H1 (cell line): ENCODE measurements around the gene GRK6. TPM values are rescaled to one million over a fixed set of nuclear protein-coding genes. Genes with fewer than 3 reads are reported as not detected.

Source experiments
- CTCF ChIA-PET: fragments of 300-600 bp; sonication (Branson Sonifier 250); formaldehyde crosslinking; loops from one replicate; lab custom pipeline; 2021; ENCODE audit not compliant: partially characterized antibody; lab: Charles Lee
- POLR2A ChIA-PET: fragments of 300-600 bp; sonication (Branson Sonifier 250); formaldehyde crosslinking; loops from one replicate; lab custom pipeline; 2021; ENCODE audit warnings: inconsistent platforms; ENCODE audit not compliant: partially characterized antibody; lab: Charles Lee
- DNase-seq, 2 experiments: peaks; one replicate each; pipeline versions ENCODE4 v3.0.0 to v3.0.0-alpha.2; 2010 to 2022; ENCODE audit warnings: low spot score in 2 of 2, low read depth in 1 of 2, mixed read lengths in 1 of 2
- FAIRE-seq: peaks from 2 replicates; lab custom pipeline; 2011; peaks lifted over from hg19 to GRCh38; lab: Jason Lieb, UNC
- H2AFZ ChIP-seq: 2 replicates; pipeline ENCODE4 v1.8.1; 2012; ENCODE audit warnings: low read length, inconsistent platforms
- H2AK5ac ChIP-seq: 2 replicates; pipeline ENCODE4 v1.6.1; 2013; ENCODE audit warnings: low read depth, low read length
- H2BK120ac ChIP-seq: replicated peaks from 2 replicates; pipeline ENCODE3; 2013; ENCODE audit warnings: low read depth, low read length, inconsistent platforms
- H2BK12ac ChIP-seq: 2 replicates; pipeline ENCODE4 v1.6.1; 2013; ENCODE audit warnings: low read depth, low read length
- H2BK15ac ChIP-seq: 2 replicates; pipeline ENCODE4 v1.6.1; 2013; ENCODE audit warnings: low read length
- H2BK20ac ChIP-seq: 2 replicates; pipeline ENCODE4 v1.6.1; 2013; ENCODE audit warnings: low read length
- H2BK5ac ChIP-seq: 2 replicates; pipeline ENCODE4 v1.6.1; 2013; ENCODE audit warnings: low read depth, low read length
- H3K14ac ChIP-seq: 2 replicates; pipeline ENCODE4 v1.6.1; 2013; ENCODE audit warnings: inconsistent platforms; ENCODE audit not compliant: insufficient read length
- H3K18ac ChIP-seq: 2 replicates; pipeline ENCODE4 v1.6.1; 2013; ENCODE audit warnings: low read length; ENCODE audit errors: extremely low read depth
- H3K23ac ChIP-seq: 2 replicates; pipeline ENCODE4 v1.6.1; 2013; ENCODE audit warnings: inconsistent platforms; ENCODE audit not compliant: insufficient read length
- H3K23me2 ChIP-seq: 2 replicates; pipeline ENCODE4 v1.6.1; 2013; ENCODE audit warnings: low read depth, low read length
- H3K27ac ChIP-seq: 2 replicates; pipeline ENCODE4 v1.6.1; 2011; ENCODE audit warnings: low read depth, low read length, inconsistent platforms
- H3K27me3 ChIP-seq, 4 experiments: replicated peaks in 1 of 4; 1 replicate in 1 of 4; 2 replicates in 3 of 4; pipeline versions ENCODE4 v1.6.1 to v1.8.1; 2011 to 2013; ENCODE audit warnings: low read length in 3 of 4, mild to moderate bottlenecking in 3 of 4, inconsistent platforms in 2 of 4, mixed read lengths in 2 of 4, moderate library complexity in 1 of 4; ENCODE audit not compliant: control insufficient read depth in 3 of 4, insufficient read depth in 3 of 4; ENCODE audit errors: extremely low read depth in 1 of 4
- H3K36me3 ChIP-seq, 4 experiments: 2 replicates each; pipeline versions ENCODE4 v1.6.1 to v1.8.1; 2011 to 2013; ENCODE audit warnings: mild to moderate bottlenecking in 4 of 4, low read length in 3 of 4, moderate library complexity in 2 of 4, control low read depth in 1 of 4, inconsistent platforms in 1 of 4; ENCODE audit not compliant: insufficient read depth in 4 of 4, control insufficient read depth in 2 of 4
- H3K4ac ChIP-seq: replicated peaks from 2 replicates; pipeline ENCODE3; 2013; ENCODE audit warnings: low read length, low read depth, mixed read lengths, inconsistent platforms; ENCODE audit not compliant: insufficient read length
- H3K4me1 ChIP-seq, 4 experiments: replicated peaks in 1 of 4; 1 replicate in 1 of 4; 2 replicates in 3 of 4; pipeline versions ENCODE4 v1.6.1 to v1.8.1; 2011 to 2013; ENCODE audit warnings: low read length in 3 of 4, inconsistent platforms in 2 of 4, mixed read lengths in 1 of 4; ENCODE audit not compliant: insufficient read depth in 4 of 4, control insufficient read depth in 3 of 4
- H3K4me2 ChIP-seq, 2 experiments: 2 replicates each; pipeline versions ENCODE4 v1.6.1 to v1.8.1; 2011 to 2013; ENCODE audit warnings: low read depth in 2 of 2, low read length in 2 of 2, control low read depth in 1 of 2, inconsistent platforms in 1 of 2, mild to moderate bottlenecking in 1 of 2; ENCODE audit not compliant: insufficient read depth in 1 of 2
- H3K4me3 ChIP-seq, 4 experiments: fragments of 200-600, 300-600 bp in 1 of 4; sonication (generic), shearing (Covaris generic), sonication (Bioruptor Twin) in 1 of 4; 2 replicates each; pipeline versions ENCODE4 v1.5.1 to v1.8.1; 2011 to 2016; ENCODE audit warnings: low read length in 4 of 4, low read depth in 3 of 4, control low read depth in 2 of 4, inconsistent platforms in 2 of 4, mild to moderate bottlenecking in 2 of 4, mixed read lengths in 1 of 4, moderate library complexity in 1 of 4; ENCODE audit not compliant: insufficient read depth in 2 of 4; ENCODE audit errors: extremely low read depth in 1 of 4
- H3K56ac ChIP-seq: replicated peaks from 2 replicates; pipeline ENCODE3; 2013; ENCODE audit warnings: low read depth, mild to moderate bottlenecking, mixed read lengths, low read length, inconsistent platforms; ENCODE audit not compliant: insufficient read length
- H3K79me1 ChIP-seq: 2 replicates; pipeline ENCODE4 v1.6.1; 2013; ENCODE audit warnings: low read depth, low read length, control low read depth
- H3K79me2 ChIP-seq, 2 experiments: 2 replicates each; pipeline versions ENCODE4 v1.6.1 to v1.8.1; 2012 to 2013; ENCODE audit warnings: low read length in 2 of 2, mild to moderate bottlenecking in 2 of 2, inconsistent platforms in 1 of 2; ENCODE audit not compliant: insufficient read depth in 2 of 2, control insufficient read depth in 1 of 2
- H3K9ac ChIP-seq, 4 experiments: replicated peaks in 1 of 4; 1 replicate in 1 of 4; 2 replicates in 3 of 4; pipeline versions ENCODE4 v1.6.1 to v1.8.1; 2011 to 2013; ENCODE audit warnings: low read depth in 3 of 4, low read length in 3 of 4, control low read depth in 2 of 4, mild to moderate bottlenecking in 2 of 4, moderate library complexity in 2 of 4, inconsistent platforms in 1 of 4; ENCODE audit errors: extremely low read depth in 1 of 4
- H3K9me3 ChIP-seq, 2 experiments: 2 replicates each; pipeline versions ENCODE4 v1.6.1 to v1.8.1; 2012 to 2013; ENCODE audit warnings: mild to moderate bottlenecking in 2 of 2, moderate library complexity in 2 of 2, control low read depth in 1 of 2, inconsistent platforms in 1 of 2, low read depth in 1 of 2, low read length in 1 of 2, mixed read lengths in 1 of 2; ENCODE audit not compliant: insufficient read depth in 2 of 2
- H4K20me1 ChIP-seq, 2 experiments: replicated peaks in 1 of 2; 2 replicates each; pipeline versions ENCODE3 to v1.8.1; 2011 to 2013; ENCODE audit warnings: inconsistent platforms in 2 of 2, low read length in 2 of 2, mild to moderate bottlenecking in 1 of 2; ENCODE audit not compliant: insufficient read depth in 2 of 2, control insufficient read depth in 1 of 2
- H4K5ac ChIP-seq: 2 replicates; pipeline ENCODE4 v1.6.1; 2013; ENCODE audit warnings: low read length, low read depth, mixed read lengths, inconsistent platforms; ENCODE audit not compliant: insufficient read length
- H4K8ac ChIP-seq: 2 replicates; pipeline ENCODE4 v1.8.0; 2013; ENCODE audit warnings: mild to moderate bottlenecking, moderate library complexity, low read length, inconsistent platforms; ENCODE audit not compliant: insufficient read depth; ENCODE audit errors: extremely low read depth
- H4K91ac ChIP-seq: replicated peaks from 2 replicates; pipeline ENCODE3; 2013; ENCODE audit warnings: low read length, mixed read lengths, inconsistent platforms; ENCODE audit not compliant: insufficient read length
- WGBS, 2 experiments: shearing (Covaris generic) in 1 of 2; methylation state at CpG; one replicate each; pipeline versions ENCODE4 v1.1.6 to v1.1.7; 2013 to 2015; ENCODE audit warnings: low lambda C conversion rate in 2 of 2, mixed read lengths in 2 of 2, inconsistent platforms in 1 of 2, low coverage in 1 of 2, missing lambda C conversion rate in 1 of 2; ENCODE audit not compliant: insufficient replicate concordance in 2 of 2, insufficient coverage in 1 of 2, insufficient read length in 1 of 2; ENCODE audit errors: extremely low coverage in 1 of 2, missing lambda C conversion rate in 1 of 2; 5-methylcytosine and 5-hydroxymethylcytosine counted together
- polyA plus RNA-seq, 7 experiments: library from polyadenylated mRNA; depleted of rRNA in 3 of 7; stranded (reverse) in 5 of 7; unstranded in 2 of 7; fragments of >200 nt in 5 of 7; fragments of 200-250 nt in 2 of 7; gene quantifications; 1 replicate in 5 of 7; 2 replicates in 1 of 7; 4 replicates in 1 of 7; pipeline versions ENCODE4 v1.2.1 to v1.2.3, GENCODE V29; 2011 to 2013; ENCODE audit warnings: missing spikeins in 2 of 7, mixed read lengths in 2 of 7
- total RNA-seq: library from RNA; stranded (reverse); fragmentation: NEBNext Ultra II Directional; extraction: Animal tissue kit (Norgen Biotek cat#: 25700); gene quantifications from 2 replicates; pipeline ENCODE4 v1.2.1, GENCODE V29; 2021
- TF ChIP-seq, protein P1 (sequence below), 3 experiments: IDR thresholded peaks; 1 replicate in 2 of 3; 2 replicates in 1 of 3; pipeline versions ENCODE4 v1.5.1 to v1.6.1; 2011; ENCODE audit warnings: low read length in 3 of 3, mild to moderate bottlenecking in 3 of 3, inconsistent platforms in 2 of 3, low read depth in 1 of 3, moderate library complexity in 1 of 3; ENCODE audit not compliant: insufficient read depth in 1 of 3; ENCODE audit errors: control extremely low read depth in 1 of 3
- TF ChIP-seq, protein P2 (sequence below): IDR thresholded peaks from 2 replicates; pipeline ENCODE4 v1.6.1; 2012; ENCODE audit warnings: inconsistent platforms

The GRK6 gene
- total and polyA plus RNA-seq, 2 of the 8 experiments (the other 6 are each of a cell fraction or from before 2014, with no cell fraction given): 31.8 to 57.8 TPM

DNA sequence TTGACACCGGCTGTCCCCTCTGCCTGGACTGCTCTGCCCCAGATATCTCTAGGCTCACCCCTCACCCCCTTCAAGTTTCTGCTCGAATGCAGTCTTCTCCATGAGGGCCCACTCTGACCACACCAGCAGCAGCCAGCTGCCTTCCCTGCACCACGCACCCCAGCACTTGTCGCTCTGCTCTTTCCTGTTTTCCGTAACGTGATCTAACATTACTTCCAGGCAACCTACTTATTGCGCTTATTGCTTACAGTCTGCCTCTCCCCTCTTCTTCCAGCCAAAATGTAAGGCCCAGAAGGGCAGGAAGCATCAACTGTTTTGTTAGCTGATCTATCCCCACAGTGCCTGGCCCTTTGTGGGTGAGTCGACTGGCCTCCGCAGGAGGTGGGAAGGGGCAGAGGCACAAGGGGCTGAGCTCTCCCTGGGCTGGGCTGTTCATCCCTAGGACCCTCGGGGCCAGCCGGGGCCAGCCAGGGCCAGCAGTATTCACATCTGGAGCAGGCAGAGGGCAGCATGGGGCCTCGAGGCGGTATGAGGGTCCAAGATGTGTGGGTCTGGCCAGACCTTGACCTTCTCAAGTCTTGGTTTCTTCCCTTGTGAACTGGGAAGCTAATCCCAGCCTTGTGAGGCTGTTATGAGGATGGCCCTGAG is 58.5 kb downstream of the GRK6 start:
- Histone ChIP-seq H3K14ac (no peak overlapping the region), H2BK15ac (no peak overlapping the region), H3K27ac (no peak overlapping the region), H3K4me1 (peaks cover 0 to 3% (median 0%) of the 10 kb centered on the region in 4 experiments; a peak in 1 of 7 replicates), H2BK5ac (no peak overlapping the region), H4K20me1 (peaks cover 5 to 13% of the 10 kb centered on the region in 2 experiments), H3K56ac (no peak overlapping the region), H3K23me2 (no peaks in the 10 kb centered on the region), H3K79me1 (peaks cover 5% of the 10 kb centered on the region; the same call in 1 of the 2 replicates), H4K91ac (peak overlapping the region; percentile 40), H3K79me2 (no peaks in the 10 kb centered on the region), H3K4me2 (no peak overlapping the region), H3K9ac (no peak overlapping the region; a peak in 1 of 7 replicates), H4K8ac (no peak overlapping the region), H3K4me3 (no peak overlapping the region), H4K5ac (no peak overlapping the region), H3K9me3 (no peaks in the 10 kb centered on the region), H3K4ac (no peak overlapping the region), H2BK120ac (no peak overlapping the region), H2AK5ac (no peak overlapping the region; the same call in 1 of the 2 replicates), H2BK12ac (no peak overlapping the region), H3K18ac (no peak overlapping the region), H2AFZ (no peak overlapping the region), H3K23ac (no peak overlapping the region), H3K36me3 (peaks cover 21 to 56% (median 36%) of the 10 kb centered on the region in 4 experiments), H3K27me3 (no peaks in the 10 kb centered on the region), H2BK20ac (no peak overlapping the region)
- CTCF ChIA-PET: interaction anchor here (0.7 to 12.7 kb wide), 4 partner anchors 9 to 27 kb away, joined by 4 to 306 read pairs (median 6); partner anchors contain the start of genes DDX41, DOK3 and PDLIM7
- DNase-seq (no peak), FAIRE-seq (no peak)
- WGBS, 2 experiments: 82% methylated on average over 13 of the region's 13 CpGs; no CpG with 5 or more reads in 1 of the 2 experiments
- TF ChIP-seq, protein P1, sequence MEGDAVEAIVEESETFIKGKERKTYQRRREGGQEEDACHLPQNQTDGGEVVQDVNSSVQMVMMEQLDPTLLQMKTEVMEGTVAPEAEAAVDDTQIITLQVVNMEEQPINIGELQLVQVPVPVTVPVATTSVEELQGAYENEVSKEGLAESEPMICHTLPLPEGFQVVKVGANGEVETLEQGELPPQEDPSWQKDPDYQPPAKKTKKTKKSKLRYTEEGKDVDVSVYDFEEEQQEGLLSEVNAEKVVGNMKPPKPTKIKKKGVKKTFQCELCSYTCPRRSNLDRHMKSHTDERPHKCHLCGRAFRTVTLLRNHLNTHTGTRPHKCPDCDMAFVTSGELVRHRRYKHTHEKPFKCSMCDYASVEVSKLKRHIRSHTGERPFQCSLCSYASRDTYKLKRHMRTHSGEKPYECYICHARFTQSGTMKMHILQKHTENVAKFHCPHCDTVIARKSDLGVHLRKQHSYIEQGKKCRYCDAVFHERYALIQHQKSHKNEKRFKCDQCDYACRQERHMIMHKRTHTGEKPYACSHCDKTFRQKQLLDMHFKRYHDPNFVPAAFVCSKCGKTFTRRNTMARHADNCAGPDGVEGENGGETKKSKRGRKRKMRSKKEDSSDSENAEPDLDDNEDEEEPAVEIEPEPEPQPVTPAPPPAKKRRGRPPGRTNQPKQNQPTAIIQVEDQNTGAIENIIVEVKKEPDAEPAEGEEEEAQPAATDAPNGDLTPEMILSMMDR (IDR thresholded peaks at IDR 0.05; ENCODE audit: control extremely low read depth in 1 of 3, insufficient read depth in 1 of 3, low read depth in 1 of 3, low read length in 3 of 3): peak in 1 of 3 experiments; percentile 4; a peak in 1 of 4 replicates
- TF ChIP-seq, protein P2, sequence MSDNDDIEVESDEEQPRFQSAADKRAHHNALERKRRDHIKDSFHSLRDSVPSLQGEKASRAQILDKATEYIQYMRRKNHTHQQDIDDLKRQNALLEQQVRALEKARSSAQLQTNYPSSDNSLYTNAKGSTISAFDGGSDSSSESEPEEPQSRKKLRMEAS: no peak
- POLR2A ChIA-PET: interaction anchor here (1.1 to 67.5 kb wide), 3 partner anchors 5 to 29 kb away, joined by 3 to 3349 read pairs (median 3349); partner anchors contain the start of genes DBN1, DOK3, PDLIM7 and PRR7
